NCI-H2107 (cell line): Measurements from ENCODE around the gene PIH1D2.
"Not testable (repeated sequence)": the region's sequence is repeated elsewhere in the genome, so short reads cannot be mapped to it uniquely, and the experiment has no call there.

ENCODE experiments used
- DNase-seq: peaks from one replicate; lab custom pipeline; 2025; lab: John Stamatoyannopoulos, UW

PIH1D2 gene

GRCh38 chr11:112051768-112052167 is 22.0 kb downstream of the PIH1D2 start:
- no peak for DNase-seq

DNA sequence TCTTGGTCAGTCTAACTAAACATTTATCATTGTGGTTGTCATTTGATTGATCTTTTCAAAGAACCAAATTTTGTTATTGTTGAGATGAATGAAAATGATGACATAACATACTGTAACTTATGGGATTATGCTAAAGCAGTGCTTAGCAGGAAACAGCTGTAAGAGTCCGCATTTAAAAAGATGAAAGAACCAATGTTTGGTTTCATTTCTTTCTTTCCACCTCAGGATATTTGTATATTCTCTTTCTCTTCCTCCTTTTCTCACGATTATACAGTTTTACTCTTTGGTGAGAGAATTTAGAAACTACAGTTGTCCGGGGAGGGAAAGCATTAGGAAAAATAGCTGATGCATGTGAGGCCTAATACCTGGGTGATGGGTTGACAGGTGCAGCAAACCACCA is 23.1 kb downstream of the PIH1D2 start:
- no peak for DNase-seq

DNA sequence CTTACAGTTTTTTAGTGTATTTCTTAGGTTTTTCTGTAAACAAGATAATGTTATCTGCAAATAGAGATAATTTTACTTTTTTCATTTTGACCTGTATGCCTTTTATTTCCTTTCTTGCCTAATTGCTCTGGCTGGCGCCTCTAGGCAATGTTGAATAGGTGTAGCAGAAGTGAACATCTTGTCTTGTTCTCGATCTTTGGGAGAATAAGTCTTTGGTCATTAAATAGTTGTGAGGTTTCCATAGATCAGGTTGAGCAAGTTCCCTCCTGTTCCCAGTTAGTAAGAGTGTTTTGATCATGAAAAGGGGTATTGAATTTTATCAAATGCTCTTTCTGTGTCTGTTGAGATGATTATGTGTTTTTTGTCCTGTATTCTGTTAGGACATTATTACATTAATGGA is 24.0 kb downstream of the PIH1D2 start:
- DNase-seq: no peak

DNA sequence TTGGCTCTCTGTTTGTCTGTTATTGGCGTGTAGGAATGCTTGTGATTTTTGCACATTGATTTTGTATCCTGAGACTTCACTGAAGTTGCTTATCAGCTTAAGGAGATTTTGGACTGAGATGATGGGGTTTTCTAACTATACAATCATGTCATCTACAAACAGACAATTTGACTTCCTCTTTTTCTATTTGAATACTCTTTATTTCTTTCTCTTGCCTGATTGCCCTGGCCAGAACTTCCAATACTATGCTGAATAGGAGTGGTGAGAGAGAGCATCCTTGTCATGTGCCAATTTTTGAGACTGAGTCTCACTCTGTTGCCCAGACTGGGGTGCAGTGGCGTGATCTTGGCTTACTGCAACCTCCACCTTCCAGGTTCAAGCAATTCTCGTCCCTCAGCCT is 25.6 kb downstream of the PIH1D2 start:
- not testable (repeated sequence) for DNase-seq

DNA sequence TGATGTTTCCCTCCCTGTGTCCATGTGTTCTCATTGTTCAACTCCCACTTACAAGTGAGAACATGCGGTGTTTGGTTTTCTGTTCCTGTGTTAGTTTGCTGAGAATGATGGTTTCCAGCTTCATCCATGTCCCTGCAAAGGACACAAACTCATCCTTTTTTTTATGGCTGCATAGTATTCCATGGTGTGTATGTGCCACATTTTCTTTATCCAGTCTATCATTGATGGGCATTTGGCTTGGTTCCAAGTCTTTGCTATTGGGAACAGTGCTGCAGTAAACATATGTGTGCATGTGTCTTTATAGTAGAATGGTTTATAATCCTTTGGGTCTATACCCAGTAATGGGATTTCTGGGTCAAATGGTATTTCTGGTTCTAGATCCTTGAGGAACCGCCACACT is 27.2 kb downstream of the PIH1D2 start:
- not testable (repeated sequence) for DNase-seq

GRCh38 chr11:112044961-112045360 is 28.9 kb downstream of the PIH1D2 start:
- no peak for DNase-seq

GRCh38 chr11:112042961-112043304 is 30.9 kb downstream of the PIH1D2 start:
- DNase-seq: no peak

DNA sequence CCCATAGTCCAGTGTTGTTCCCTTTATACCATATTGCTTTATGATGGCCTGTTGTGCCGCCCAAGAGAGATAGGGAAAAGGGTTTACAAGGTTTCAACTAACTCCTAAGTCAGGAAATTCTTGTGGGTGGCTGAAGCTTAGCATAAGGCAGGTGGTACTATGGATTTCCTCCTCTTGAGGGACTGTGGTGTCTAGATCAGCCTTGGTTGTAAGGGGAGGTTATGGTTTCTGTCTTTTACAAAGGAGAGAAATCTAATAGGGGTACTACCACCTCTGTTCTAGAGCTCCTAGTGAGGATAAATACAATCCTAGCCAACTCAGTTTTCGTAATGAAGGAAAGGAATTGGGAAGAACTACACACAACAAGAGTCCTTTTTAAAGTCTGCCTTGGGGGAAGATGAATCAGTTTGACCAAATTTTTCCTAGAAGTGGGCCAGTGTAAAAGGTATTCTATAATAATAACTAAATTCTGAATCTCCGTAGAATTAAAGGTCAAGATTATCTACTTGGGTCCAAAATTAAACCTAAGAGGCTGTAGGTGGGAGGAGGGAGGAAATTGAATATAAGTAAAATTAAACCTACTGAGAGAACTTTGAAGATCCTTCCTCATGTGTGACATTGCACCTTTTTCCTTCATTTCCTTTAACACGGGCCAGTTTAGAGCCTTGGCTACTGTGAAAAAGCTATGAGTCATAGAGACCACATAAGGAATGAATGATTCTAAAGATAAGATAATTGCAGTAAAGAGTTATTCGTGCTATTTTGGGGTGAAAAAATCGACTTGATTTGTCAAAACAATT is 31.5 kb downstream of the PIH1D2 start:
- no peak for DNase-seq

GRCh38 chr11:112037527-112037926 is 36.3 kb downstream of the PIH1D2 start:
- no peak for DNase-seq

- DNase-seq: no peak
Observed at GRCh38 chr11:112033902-112034301, 39.9 kb downstream of the PIH1D2 start.

GRCh38 chr11:112029460-112029859 is 44.4 kb downstream of the PIH1D2 start:
- no peak for DNase-seq

DNA sequence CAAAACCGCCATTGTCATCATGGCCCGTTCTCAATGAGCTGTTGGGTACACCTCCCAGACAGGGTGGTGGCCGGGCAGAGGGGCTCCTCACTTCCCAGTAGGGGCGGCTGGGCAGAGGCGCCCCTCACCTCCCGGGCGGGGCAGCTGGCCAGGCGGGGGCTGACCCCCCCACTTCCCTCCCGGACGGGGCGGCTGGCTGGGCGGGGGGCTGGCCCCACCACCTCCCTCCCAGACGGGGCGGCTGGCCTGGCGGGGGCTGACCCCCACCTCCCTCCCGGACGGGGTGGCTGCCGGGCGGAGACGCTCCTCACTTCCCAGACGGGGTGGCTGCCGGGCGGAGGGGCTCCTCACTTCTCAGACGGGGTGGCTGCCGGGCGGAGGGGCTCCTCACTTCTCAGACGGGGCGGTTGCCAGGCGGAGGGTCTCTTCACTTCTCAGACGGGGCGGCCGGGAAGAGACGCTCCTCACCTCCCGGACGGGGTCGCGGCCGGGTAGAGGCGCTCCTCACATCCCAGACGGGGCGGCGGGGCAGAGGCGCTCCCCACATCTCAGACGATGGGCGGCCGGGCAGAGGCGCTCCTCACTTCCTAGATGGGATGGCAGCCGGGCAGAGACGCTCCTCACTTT is 46.9 kb downstream of the PIH1D2 start:
- DNase-seq: not testable (repeated sequence)

- no peak for DNase-seq
Observed at GRCh38 chr11:112025707-112026106, 48.1 kb downstream of the PIH1D2 start.

DNA sequence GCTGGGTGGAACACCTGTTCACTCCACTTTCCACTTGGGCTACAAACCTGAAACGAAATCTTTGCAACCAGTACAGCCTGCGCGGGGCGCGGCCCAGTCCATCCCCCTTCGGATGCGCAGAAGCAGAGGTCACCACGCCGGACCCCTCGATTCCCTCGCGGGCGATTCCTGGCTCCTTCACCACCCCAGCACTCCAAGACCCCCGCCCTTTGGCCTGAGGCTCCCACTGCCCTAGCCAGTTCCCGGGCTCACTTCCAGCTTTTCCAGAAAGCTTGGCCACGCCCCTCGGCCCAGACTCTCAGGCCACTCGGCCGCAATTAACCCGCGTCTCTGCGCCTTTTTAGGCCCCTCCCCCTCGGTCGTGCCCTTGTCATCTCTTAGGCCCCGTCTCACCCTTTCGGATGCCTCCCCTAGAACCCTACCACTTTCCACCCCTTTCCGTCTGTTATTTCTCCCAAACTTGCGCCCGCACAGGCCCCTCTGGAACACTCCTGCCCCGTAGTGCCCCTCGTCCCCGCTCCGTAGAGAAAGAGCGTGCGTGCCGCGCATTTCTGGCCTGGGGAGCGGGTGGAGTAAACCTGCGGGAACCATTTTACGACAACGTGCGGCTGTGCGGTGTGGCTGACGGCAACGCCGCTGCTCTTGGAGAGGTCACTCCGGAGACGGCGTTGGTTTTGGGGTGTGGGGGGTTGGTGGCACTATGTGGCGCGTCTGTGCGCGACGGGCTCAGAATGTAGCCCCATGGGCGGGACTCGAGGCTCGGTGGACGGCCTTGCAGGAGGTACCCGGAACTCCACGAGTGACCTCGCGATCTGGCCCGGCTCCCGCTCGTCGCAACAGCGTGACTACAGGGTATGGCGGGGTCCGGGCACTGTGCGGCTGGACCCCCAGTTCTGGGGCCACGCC is 48.8 kb downstream of the PIH1D2 start, which contains the start of gene DLAT:
Gene DLAT, plus strand, starts transcription at position 636 of the 906 bp plus-strand sequence. Its CDS starts 65 bp downstream, at position 701.
- peak; percentile 73 for DNase-seq

DNA sequence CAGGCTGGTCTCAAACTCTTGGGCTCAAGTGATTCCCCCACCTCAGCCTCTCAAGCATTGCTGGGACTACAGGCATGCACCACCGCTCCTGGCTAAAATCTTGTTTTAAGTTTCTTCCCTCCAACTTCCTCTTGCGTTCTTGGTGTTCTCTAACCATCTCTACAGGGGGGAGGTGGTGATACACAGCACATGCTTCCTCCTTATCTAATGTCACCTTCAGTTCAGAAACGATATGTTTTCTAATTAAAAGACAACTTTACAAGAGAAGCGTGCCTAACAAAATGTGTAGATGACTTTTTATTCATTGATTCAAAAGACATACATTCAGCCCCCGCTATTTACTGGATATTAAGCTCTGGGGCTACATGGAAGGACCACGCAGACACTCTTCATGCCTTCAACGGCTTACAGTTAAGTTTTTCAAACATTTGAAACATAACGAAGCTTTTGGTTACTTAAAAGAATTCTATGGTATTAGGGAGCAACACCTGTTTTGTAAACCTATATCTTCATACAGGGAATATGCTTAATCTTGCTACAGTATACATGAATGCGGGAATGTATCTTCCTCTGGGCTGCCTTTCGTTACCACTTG is 49.5 kb downstream of the PIH1D2 start:
- no peak for DNase-seq

DNA sequence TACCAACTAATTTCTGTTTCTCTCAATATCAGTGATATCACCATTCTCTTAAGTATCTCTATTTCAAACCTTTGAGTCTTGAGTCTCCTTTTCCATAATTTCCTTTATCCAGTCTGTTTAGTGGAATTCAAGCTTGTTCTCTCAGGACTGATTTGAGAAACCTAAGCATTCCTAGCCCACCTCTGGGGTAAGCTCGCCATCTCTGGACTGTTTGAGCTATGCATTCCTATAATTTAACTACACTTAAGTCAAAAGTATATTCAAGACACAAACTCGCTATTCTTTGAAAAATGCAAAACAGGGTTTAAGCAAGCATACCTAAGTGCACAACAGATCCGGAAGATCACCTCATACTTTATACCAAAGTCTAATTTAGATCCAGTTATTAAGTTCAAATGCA is 50.7 kb downstream of the PIH1D2 start:
- DNase-seq: no peak

- no peak for DNase-seq
Observed at GRCh38 chr11:112019066-112019465, 54.8 kb downstream of the PIH1D2 start.
